Motor neuron (in vitro differentiated cells): Measurements from ENCODE around the gene SPATA12. TPM values are rescaled to one million over a fixed set of nuclear protein-coding genes. Genes with fewer than 3 reads are reported as not detected.

ENCODE experiments used
- ATAC-seq, 8 experiments: fragments of 200-7000 bp; cut with Tn5 transposase; replicated peaks in 6 of 8; 2 replicates each; pipeline ENCODE4 v1.8.0; 2021; ENCODE audit warnings: mild to moderate bottlenecking in 8 of 8, moderate library complexity in 8 of 8
- H3K27ac ChIP-seq, 2 donors: fragments of 250-450 bp; sonication (Bioruptor Pico); 2 replicates each; pipeline ENCODE4 v1.9.0; 2021; ENCODE audit warnings: antibody characterized with exemption in 2 of 2, mild to moderate bottlenecking in 2 of 2, moderate library complexity in 1 of 2
- H3K4me1 ChIP-seq, 2 donors: fragments of 250-450 bp; sonication (Bioruptor Pico); replicated peaks in 1 of 2; 2 replicates each; pipeline ENCODE4 v1.6.1; 2021; ENCODE audit warnings: antibody characterized with exemption in 2 of 2, mild to moderate bottlenecking in 2 of 2, moderate library complexity in 1 of 2
- H3K4me3 ChIP-seq, 5 donors: fragments of 250-450 bp; sonication (Bioruptor Pico); 2 replicates each; pipeline ENCODE4 v1.9.0; 2021; ENCODE audit warnings: antibody characterized with exemption in 5 of 5, mild to moderate bottlenecking in 5 of 5, moderate library complexity in 4 of 5
- WGBS, 10 experiments: fragments of 450-650 bp; shearing (Covaris generic); methylation state at CpG; one replicate each; pipeline ENCODE4 v1.0.0; 2022; 5-methylcytosine and 5-hydroxymethylcytosine counted together
- in situ Hi-C, 9 experiments: fragments of 400-800 bp; cut with MboI; loops; one replicate each; pipeline ENCODE4 v1.15.0; 2021; ENCODE audit warnings: low sequenced_read_pairs in 9 of 9, low pct_unique_long_range_greater_than_20kb in 2 of 9; ENCODE audit not compliant: unreplicated experiment in 9 of 9
- total RNA-seq, 8 experiments: library from RNA; unstranded; fragments of 300-600 nt; gene quantifications; 2 replicates each; pipeline versions ENCODE4 v1.2.3 to v1.2.4, GENCODE V29; 2022

Gene SPATA12
- total RNA-seq, 8 experiments from 2014 or later, result 0.11 to 1.6 (median 0.53) TPM

DNA sequence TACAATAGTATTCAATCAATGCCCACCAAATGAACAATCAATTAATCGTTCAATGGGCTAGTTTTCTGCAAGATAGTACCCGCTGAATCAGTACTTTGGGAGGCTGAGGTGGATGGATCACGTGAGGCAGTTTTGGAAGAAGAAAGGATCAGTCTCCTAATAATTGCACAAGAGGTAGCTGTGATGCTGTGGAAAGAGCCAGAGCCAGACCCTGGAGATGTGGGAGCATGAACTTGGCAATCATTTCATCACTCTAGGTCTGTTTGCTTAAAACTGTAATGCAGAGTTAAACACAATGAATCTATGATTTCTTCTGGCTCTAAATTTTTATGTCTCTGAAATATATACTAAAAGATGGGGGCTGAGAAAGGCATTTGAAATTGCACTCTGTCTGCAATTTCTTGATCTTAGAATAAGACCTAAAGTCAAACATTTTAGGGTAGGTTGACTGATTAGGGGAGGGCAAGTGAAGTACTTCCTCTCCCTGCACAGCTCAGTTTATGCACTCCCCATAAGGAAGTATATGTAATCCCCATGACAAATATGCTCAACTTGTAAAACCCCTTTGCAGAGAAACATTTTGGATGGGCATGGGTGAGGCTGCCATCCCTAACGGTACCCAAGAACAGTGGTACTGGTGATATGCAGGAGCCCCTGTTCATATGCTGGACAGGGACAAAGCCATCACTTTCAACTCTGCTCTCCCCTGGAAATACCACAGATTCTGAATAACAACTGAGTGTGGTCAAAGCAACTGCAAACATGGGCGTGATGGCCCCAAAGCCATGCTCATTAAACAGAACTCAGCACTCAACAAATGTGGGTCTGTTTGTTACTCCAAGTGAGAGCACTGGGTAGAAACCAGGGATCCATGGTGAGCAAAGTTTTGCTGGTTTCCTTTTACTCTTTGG lies 28.6 kb upstream of the SPATA12 start:
- ATAC-seq, result peak in 1 of 8 experiments; percentile 76
- Histone ChIP-seq H3K4me3 (no peak overlapping the region), H3K4me1 (peaks cover 10 to 12% of the 10 kb centered on the region in 2 donors), H3K27ac (no peak overlapping the region)
- in situ Hi-C loops, result no loop called here
- WGBS, 10 experiments, result 20 to 100% (median 83%) methylated on average over 1 to 5 of the region's 5 CpGs

DNA sequence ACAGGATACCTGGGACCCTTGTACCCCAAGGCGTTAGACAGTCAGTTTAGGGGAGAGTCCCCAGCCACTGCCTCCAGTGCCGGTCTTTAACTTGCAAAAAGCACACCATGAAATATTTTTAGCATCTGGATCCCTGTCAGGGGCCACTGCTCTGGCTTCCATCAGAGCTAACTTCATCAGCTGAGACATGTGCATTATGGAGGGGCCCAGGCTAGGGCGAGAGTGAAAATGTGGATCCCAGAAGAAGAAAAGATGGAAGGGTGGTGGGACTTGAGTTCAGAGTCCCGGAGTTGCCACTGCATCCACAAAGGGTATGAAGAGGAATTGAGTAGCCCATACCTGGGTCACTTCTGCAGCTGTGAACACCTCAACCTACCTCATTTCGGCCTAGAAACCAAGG lies 23.5 kb upstream of the SPATA12 start:
- 0 to 80% (median 48%) methylated on average over 1 to 3 of the region's 5 CpGs; no CpG with 5 or more reads in 6 of the 10 experiments for WGBS, 10 experiments
- no peaks in the 10 kb centered on the region for H3K4me1 ChIP-seq
- H3K27ac ChIP-seq, result no peak overlapping the region
- no peak for ATAC-seq
- no peak overlapping the region for H3K4me3 ChIP-seq
- in situ Hi-C loops, result no loop called here

DNA sequence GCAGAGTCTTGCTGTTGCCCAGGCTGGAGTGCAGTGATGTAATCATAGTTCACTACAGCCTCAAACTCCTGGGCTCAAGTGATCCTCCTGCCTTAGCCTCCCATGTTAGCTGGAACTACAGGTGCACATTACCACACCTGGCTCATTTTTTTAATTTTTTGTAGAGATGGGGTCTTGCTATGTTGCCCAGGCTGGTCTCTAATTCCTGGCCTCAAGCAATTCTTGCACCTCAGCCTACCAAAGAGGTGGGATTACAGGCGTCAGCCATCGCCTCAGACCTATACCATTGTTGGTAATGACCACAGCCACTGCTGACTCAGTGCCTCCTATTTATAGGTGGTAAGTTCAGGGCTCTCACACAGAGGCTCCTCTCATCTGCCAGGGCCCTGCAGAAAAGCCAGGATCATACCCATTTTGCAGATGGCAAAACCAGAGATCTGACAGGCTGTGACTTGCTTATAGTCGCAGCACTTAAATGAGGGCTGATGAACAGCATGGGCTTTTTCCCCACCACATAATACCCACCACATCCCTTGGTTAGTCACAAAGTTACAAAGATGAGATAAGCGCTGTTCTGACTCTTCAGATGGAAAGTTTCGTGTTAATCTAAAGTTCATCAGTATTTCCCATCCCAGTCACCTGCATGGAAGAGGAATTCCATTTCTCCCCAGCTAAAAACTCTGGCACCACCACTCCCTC lies 21.8 kb upstream of the SPATA12 start:
- in situ Hi-C loops, result no loop called here
- no peak for ATAC-seq
- Histone ChIP-seq H3K4me1 (no peaks in the 10 kb centered on the region), H3K27ac (no peak overlapping the region), H3K4me3 (no peak overlapping the region)
- WGBS, 10 experiments, result 75 to 100% (median 99%) methylated on average over 1 to 4 of the region's 5 CpGs; no CpG with 5 or more reads in 2 of the 10 experiments

DNA sequence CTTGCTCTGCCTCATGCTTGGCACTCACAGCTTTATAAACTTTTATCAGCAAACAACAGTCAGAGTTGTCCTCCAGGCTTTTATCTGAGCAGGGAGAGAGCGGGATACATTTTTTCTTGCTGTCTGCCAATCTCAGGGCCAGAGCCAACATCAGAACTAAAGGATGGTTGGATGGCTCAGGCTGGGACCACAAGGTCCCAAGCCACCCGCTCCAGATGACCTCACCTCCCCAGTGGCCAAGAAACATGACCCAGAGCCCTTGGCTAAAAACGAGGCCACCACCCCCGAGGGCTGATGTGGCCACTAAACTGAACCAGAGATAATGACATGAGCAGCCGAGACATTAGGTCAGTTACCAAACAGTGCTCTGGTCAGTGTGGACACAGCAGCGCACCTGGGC lies 18.8 kb upstream of the SPATA12 start:
- Histone ChIP-seq H3K4me1 (no peaks in the 10 kb centered on the region), H3K27ac (no peak overlapping the region), H3K4me3 (no peak overlapping the region)
- in situ Hi-C loops, result no loop called here
- no peak for ATAC-seq
- WGBS, 10 experiments, result 80 to 100% (median 82%) methylated on average over 1 to 5 of the region's 6 CpGs; no CpG with 5 or more reads in 5 of the 10 experiments

DNA sequence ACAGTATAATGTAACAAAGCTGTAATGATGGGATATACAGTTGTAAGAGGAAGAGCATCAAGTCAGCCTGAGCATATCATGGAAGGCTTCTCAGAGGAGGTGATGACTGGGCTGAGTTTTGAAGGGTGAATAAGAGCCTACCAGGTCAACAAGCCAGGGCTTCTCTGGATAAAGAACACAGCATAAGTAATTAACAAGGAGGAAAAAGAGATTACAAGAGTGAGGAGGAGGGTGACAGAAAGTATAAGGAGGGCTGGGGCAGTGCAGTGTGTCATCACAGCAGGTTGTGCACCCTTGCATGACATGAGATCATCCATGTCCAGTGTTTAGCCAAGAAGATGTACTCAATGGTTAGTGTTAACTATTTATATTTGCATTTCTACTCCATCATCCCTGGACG lies 16.9 kb upstream of the SPATA12 start:
- Histone ChIP-seq H3K4me3 (no peak overlapping the region), H3K4me1 (peaks cover 11 to 12% of the 10 kb centered on the region in 2 donors), H3K27ac (no peak overlapping the region)
- WGBS, 10 experiments, result 0 to 86% (median 0%) methylated on average over 1 of the region's 1 CpG; no CpG with 5 or more reads in 5 of the 10 experiments
- no peak for ATAC-seq
- in situ Hi-C loops, result no loop called here

DNA sequence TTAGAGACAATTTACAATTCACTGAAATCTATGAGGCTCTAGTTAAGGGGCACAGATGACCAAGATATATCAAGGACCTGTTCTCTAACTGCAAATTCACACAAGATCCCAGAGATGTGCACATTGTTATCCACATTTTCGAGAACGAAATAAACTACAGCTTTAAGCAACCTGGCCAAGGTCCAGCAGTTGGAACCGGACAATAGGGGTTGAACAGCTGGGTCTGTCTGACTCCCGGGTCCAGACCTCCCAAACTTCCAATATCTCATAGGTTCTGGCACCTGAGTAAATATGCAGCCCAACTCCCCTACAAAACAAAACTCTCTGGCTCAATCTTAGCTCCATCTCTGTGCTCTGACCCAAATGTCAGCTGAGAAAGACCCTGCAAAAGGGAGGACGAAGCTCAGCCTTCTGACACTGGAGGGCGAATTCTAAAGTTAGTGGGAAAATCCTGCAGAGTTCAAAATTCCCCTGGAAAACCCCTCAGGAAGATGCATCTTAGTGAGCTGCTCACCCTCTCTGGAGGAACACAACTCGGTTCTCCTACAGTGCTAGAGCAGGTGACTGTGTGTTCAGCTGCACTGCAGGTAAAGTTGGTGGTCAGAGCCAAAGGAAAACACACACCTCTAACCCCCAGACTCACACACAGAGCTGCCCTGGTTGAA lies 14.2 kb upstream of the SPATA12 start:
- H3K4me1 ChIP-seq, result peaks cover 14% of the 10 kb centered on the region in 2 donors
- no peak overlapping the region for H3K27ac ChIP-seq
- no peak overlapping the region for H3K4me3 ChIP-seq
- 60 to 93% (median 85%) methylated on average over 1 to 6 of the region's 7 CpGs; no CpG with 5 or more reads in 2 of the 10 experiments for WGBS, 10 experiments
- in situ Hi-C loops, result no loop called here
- no peak for ATAC-seq

DNA sequence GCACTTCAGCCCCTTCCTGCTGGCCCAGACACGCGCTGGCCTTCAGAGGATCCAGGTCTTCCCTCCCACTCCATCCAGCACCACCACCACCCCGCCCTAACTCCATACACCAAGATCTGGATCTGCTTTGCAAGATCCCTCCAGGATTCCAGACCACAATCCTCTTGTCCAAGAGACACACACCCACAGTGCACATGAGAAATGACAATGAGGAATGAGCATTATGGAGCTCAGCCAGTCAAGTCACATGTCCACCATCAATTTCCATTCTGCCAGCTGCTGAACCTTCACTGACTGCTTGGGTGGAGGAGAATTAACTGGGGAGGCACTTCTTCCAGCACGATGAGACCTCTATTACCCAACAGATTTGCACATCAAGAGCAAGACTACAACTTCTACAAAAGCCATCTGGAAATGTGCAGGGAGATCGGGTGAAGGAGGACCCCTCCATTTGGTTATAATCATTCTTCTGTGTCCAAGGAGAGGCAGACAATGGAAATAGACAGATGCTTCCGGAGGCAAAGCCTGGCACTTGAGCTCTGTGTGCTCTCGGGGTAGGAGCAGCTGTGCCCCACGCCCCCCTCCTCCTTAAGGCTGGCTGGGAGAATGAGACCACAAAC lies 12.3 kb upstream of the SPATA12 start:
- Histone ChIP-seq H3K27ac (peak overlapping the region; percentile 7 to 21), H3K4me1 (peaks cover 14% of the 10 kb centered on the region in 2 donors), H3K4me3 (no peak overlapping the region)
- WGBS, 10 experiments, result 0 to 46% (median 12%) methylated on average over 1 to 6 of the region's 8 CpGs; no CpG with 5 or more reads in 3 of the 10 experiments
- in situ Hi-C loops, result no loop called here
- peak; percentile 87 to 96 (median 94) for ATAC-seq

DNA sequence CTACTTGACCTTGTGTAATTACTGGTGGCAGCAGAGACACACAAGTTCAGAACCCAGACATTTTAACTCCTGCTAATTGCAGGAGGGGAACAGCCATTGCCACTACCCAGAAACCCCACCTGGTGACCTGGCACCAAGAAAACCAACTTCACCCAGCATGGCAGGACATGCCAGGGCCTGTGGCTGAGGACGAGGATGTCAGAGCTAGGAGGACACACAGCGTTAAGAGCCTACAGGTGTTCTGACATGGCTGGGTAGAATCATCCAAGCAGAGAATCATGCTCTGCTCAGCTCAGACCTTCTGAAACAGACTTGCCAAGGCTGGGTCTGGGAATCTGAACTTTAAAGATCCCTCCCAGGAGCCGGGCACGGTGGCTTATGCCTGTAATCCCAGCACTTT lies 11.7 kb upstream of the SPATA12 start:
- 38 to 100% methylated on average over 2 to 3 of the region's 4 CpGs; no CpG with 5 or more reads in 8 of the 10 experiments for WGBS, 10 experiments
- in situ Hi-C loops, result no loop called here
- ATAC-seq, result no peak
- H3K27ac ChIP-seq, result peak overlapping the region in 1 of 2 donors; percentile 7
- H3K4me1 ChIP-seq, result peaks cover 14% of the 10 kb centered on the region in 2 donors
- no peak overlapping the region for H3K4me3 ChIP-seq

DNA sequence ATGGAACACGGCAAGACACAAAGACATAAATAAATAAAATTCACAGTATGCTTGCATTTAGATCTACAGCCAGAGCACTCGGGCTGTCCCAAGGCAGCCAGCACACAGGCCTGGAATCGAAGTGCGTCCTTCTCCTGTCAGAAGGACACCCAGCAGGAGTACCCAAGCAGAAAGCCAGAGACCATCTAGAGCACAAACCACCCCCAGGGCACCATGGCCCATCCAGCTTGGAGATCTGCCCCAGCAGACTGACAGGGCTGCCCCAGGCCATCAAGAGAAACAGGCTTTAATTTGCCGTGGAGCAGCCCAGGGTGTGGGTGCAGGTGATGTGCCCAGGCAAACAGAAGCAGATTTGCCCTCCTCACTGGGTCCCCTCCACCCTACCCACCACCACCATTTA lies 7.8 kb upstream of the SPATA12 start:
- in situ Hi-C loops, result no loop called here
- no peak for ATAC-seq
- WGBS, 10 experiments, result 83 to 100% (median 93%) methylated on average over 2 to 3 of the region's 5 CpGs; no CpG with 5 or more reads in 6 of the 10 experiments

DNA sequence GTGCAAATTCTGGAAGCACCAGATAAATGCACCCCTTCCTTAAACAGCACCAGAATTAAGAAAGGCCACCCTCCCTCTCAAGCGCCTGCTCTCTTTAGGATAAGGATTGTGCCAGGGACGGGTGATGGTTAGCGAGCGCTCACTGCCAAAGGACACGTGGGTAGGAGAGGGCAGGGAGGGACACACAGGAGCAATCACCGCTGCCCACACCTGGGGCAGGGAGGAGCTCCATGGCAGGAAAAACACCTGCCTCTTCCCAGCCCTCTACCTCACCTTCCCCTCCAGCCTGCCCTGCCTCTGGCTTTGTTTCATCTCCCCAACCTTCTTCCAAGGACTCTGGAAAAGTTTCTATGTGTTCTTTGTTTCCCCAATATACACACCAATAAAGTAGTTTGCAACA lies 7.3 kb upstream of the SPATA12 start:
- H3K4me1 ChIP-seq, result peaks cover 6 to 7% of the 10 kb centered on the region in 2 donors
- no peak overlapping the region for H3K27ac ChIP-seq
- 60 to 100% (median 79%) methylated on average over 1 to 5 of the region's 6 CpGs; no CpG with 5 or more reads in 4 of the 10 experiments for WGBS, 10 experiments
- no peak for ATAC-seq
- in situ Hi-C loops, result no loop called here
- H3K4me3 ChIP-seq, result no peak overlapping the region

More for the DNA sequence above, 7.8 kb upstream of the SPATA12 start:
- Histone ChIP-seq H3K4me1 (peaks cover 11% of the 10 kb centered on the region in 2 donors), H3K27ac (no peak overlapping the region), H3K4me3 (no peak overlapping the region)

DNA sequence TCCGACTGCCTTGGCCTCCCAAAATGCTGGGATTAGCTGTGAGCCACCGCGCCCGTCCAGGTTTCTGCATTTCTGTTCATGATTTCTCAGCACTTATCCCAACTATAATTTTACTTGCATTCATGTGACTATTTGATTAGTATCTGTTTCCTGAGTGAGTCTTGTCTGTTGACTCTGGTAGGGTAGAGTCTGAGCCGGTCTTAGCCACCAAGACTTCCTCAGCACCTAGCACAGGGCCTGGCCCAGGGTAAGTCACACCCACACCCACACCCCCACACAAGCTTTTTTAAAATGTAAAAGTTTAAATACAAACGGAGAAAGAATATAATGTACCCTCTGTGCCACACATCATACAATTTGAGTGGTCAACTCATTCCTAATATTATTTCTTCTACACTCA lies 3.1 kb upstream of the SPATA12 start:
- ATAC-seq, result no peak
- H3K27ac ChIP-seq, result no peak overlapping the region
- peaks cover 0 to 5% of the 10 kb centered on the region in 2 donors for H3K4me1 ChIP-seq
- H3K4me3 ChIP-seq, result no peak overlapping the region
- 57 to 93% (median 87%) methylated on average over 1 to 6 of the region's 6 CpGs; no CpG with 5 or more reads in 3 of the 10 experiments for WGBS, 10 experiments
- in situ Hi-C loops, result no loop called here

DNA sequence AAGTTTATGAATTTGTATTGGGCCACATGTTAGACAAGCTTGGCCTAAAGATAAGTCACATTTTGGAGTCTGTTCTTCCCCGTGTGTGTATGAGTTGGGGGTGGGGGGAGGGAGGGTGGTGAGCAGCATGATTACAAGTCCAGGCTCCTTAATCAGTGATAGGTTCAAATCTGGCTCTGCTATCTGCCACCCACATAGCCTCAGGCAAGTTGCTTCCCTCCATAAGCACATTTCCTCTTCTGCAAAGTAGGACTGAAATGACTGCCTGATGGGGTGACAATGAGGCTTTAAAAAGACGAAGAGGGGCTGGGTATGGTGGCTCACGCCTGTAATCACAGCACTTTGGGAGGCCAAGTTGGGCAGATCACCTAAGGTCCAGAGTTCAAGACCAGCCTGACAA lies 1.1 kb upstream of the SPATA12 start:
- H3K4me1 ChIP-seq, result peaks cover 0 to 11% of the 10 kb centered on the region in 2 donors
- 0 to 93% methylated on average over 1 to 2 of the region's 3 CpGs; no CpG with 5 or more reads in 8 of the 10 experiments for WGBS, 10 experiments
- no peak overlapping the region for H3K27ac ChIP-seq
- ATAC-seq, result no peak
- in situ Hi-C loops, result no loop called here
- no peak overlapping the region for H3K4me3 ChIP-seq
